Endothelial cell (in vitro differentiated cells): ENCODE measurements around the gene INO80. TPM values are rescaled to one million over a fixed set of nuclear protein-coding genes. Genes with fewer than 3 reads are reported as not detected.

Source experiments
- DNase-seq: peaks from one replicate; pipeline ENCODE4 v3.0.0; 2021; ENCODE audit warnings: low spot score
- H3K27ac Mint-ChIP-seq: one replicate; pipeline ENCODE4 v1.8.0; 2021; ENCODE audit warnings: mixed read lengths, inconsistent platforms; ENCODE audit not compliant: unreplicated experiment
- H3K27me3 Mint-ChIP-seq: one replicate; pipeline ENCODE4 v1.8.0; 2021; ENCODE audit warnings: mild to moderate bottlenecking, moderate library complexity, mixed read lengths, inconsistent platforms; ENCODE audit not compliant: unreplicated experiment
- H3K36me3 Mint-ChIP-seq: one replicate; pipeline ENCODE4 v1.8.0; 2021; ENCODE audit warnings: mild to moderate bottlenecking, low read depth, mixed read lengths, inconsistent platforms; ENCODE audit not compliant: unreplicated experiment
- H3K4me1 Mint-ChIP-seq: one replicate; pipeline ENCODE4 v1.8.0; 2021; ENCODE audit warnings: mild to moderate bottlenecking, mixed read lengths, inconsistent platforms; ENCODE audit not compliant: unreplicated experiment
- H3K4me3 Mint-ChIP-seq: one replicate; pipeline ENCODE4 v1.8.0; 2021; ENCODE audit warnings: mild to moderate bottlenecking, mixed read lengths, inconsistent platforms; ENCODE audit not compliant: unreplicated experiment
- H3K9me3 Mint-ChIP-seq: one replicate; pipeline ENCODE4 v1.8.0; 2021; ENCODE audit warnings: mixed read lengths, inconsistent platforms; ENCODE audit not compliant: unreplicated experiment
- CTCF ChIP-seq: fragments of 200-600 bp; sonication (generic); IDR thresholded peaks from one replicate; pipeline ENCODE4 v1.5.0; 2021; ENCODE audit warnings: antibody characterized with exemption; ENCODE audit not compliant: unreplicated experiment
- total RNA-seq: library from RNA; stranded (reverse); fragmentation: NEBNext Ultra II Directional; extraction: Animal tissue kit (Norgen Biotek cat#: 25700); gene quantifications from one replicate; pipeline ENCODE4 v1.2.1, GENCODE V29; 2021; ENCODE audit not compliant: unreplicated experiment

INO80 gene
- total RNA-seq, 1 donor from 2014 or later: 26.6 TPM

- no peak for TF ChIP-seq CTCF
- Mint-ChIP-seq H3K9me3 (no peaks in the 10 kb centered on the region), H3K4me1 (peaks cover 3% of the 10 kb centered on the region), H3K27me3 (no peaks in the 10 kb centered on the region), H3K27ac (peak overlapping the region; percentile 67), H3K4me3 (no peak overlapping the region), H3K36me3 (no peaks in the 10 kb centered on the region)
- DNase-seq: peak; percentile 4
Observed at GRCh38 chr15:41154412-41154811, 38.3 kb upstream of the INO80 start.

GRCh38 chr15:41153733-41154132, 37.7 kb upstream of the INO80 start:
- H3K27ac Mint-ChIP-seq: no peak overlapping the region
- H3K9me3 Mint-ChIP-seq: no peaks in the 10 kb centered on the region
- no peaks in the 10 kb centered on the region for H3K27me3 Mint-ChIP-seq
- peaks cover 3% of the 10 kb centered on the region for H3K4me1 Mint-ChIP-seq
- TF ChIP-seq CTCF: no peak
- DNase-seq: no peak
- no peaks in the 10 kb centered on the region for H3K36me3 Mint-ChIP-seq
- no peak overlapping the region for H3K4me3 Mint-ChIP-seq

- Mint-ChIP-seq H3K27ac (no peak overlapping the region), H3K4me3 (no peak overlapping the region), H3K4me1 (peaks cover 3% of the 10 kb centered on the region), H3K9me3 (no peaks in the 10 kb centered on the region), H3K27me3 (no peaks in the 10 kb centered on the region), H3K36me3 (no peaks in the 10 kb centered on the region)
- no peak for TF ChIP-seq CTCF
- no peak for DNase-seq
Observed at GRCh38 chr15:41151451-41152005, 35.4 kb upstream of the INO80 start.

- no peaks in the 10 kb centered on the region for H3K27me3 Mint-ChIP-seq
Observed at GRCh38 chr15:41150279-41150678, 34.2 kb upstream of the INO80 start.

More at GRCh38 chr15:41150279-41150678, 34.2 kb upstream of the INO80 start:
- H3K4me3 Mint-ChIP-seq: no peak overlapping the region
- no peak for TF ChIP-seq CTCF
- H3K4me1 Mint-ChIP-seq: peaks cover 3% of the 10 kb centered on the region
- H3K36me3 Mint-ChIP-seq: no peaks in the 10 kb centered on the region
- DNase-seq: no peak
- no peak overlapping the region for H3K27ac Mint-ChIP-seq
- no peaks in the 10 kb centered on the region for H3K9me3 Mint-ChIP-seq
